ENCODE results near the gene ABHD14A. TPM values are rescaled to one million over a fixed set of nuclear protein-coding genes. Genes with fewer than 3 reads are reported as not detected.

ABHD14A gene
- total and polyA plus RNA-seq, 8 donors, result 5.9 to 36.3 (median 9.7) TPM

- Histone ChIP-seq H3K27ac (peak overlapping the region in 1 of 4 donors; percentile 89), H3K36me3 (peaks cover 0 to 14% (median 11%) of the 10 kb centered on the region in 3 donors), H3K9me3 (no peaks in the 10 kb centered on the region), H3K4me1 (peaks cover 10 to 17% (median 15%) of the 10 kb centered on the region in 3 donors), H3K4me3 (peak overlapping the region in 3 of 4 donors; percentile 79 to 93 (median 86)), H3K27me3 (no peaks in the 10 kb centered on the region)
- intact Hi-C loops (cut with DNase I), result no loop called here
- DNase-seq (no peak), FAIRE-seq (no peak), ATAC-seq (no peak)
- 50 to 60% methylated on average over 2 of the region's 2 CpGs for WGBS, 2 donors
- TF ChIP-seq CTCF (IDR thresholded peaks at IDR 0.05), result no peak
These were observed 19.7 kb downstream of the ABHD14A start for GRCh38 chr3:51994530-51994929.

GRCh38 chr3:51995346-51996163 is 20.7 kb downstream of the ABHD14A start, which contains the start of gene RPL29:
Gene RPL29, minus strand, starts transcription at chr3:51995895. Its CDS starts 434 bp downstream, at chr3:51995461.
- Histone ChIP-seq H3K27me3 (no peaks in the 10 kb centered on the region), H3K4me1 (peaks cover 10 to 17% (median 15%) of the 10 kb centered on the region in 3 donors), H3K9me3 (no peaks in the 10 kb centered on the region), H3K27ac (peak within 1 kb of the TSS; percentile 78 to 89 (median 84)), H3K36me3 (peaks cover 0 to 14% (median 11%) of the 10 kb centered on the region in 3 donors), H3K4me3 (peak within 1 kb of the TSS; percentile 79 to 93 (median 84))
- DNase-seq, result peak; percentile 84 to 93 (median 90)
- ATAC-seq, result peak; percentile 94 to 98 (median 96)
- peak; percentile 87 for FAIRE-seq
- TF ChIP-seq CTCF (IDR thresholded peaks at IDR 0.05), result no peak
- intact Hi-C loops (cut with DNase I), result no loop called here
- WGBS, 2 donors, result 0 to 1% methylated on average over 40 of the region's 40 CpGs

- no peaks in the 10 kb centered on the region for H3K27me3 ChIP-seq
- WGBS, 2 donors, result 53 to 65% methylated on average over 2 of the region's 2 CpGs
- ATAC-seq (no peak), FAIRE-seq (no peak), DNase-seq (no peak)
- no peak overlapping the region for H3K27ac ChIP-seq
- intact Hi-C loops (cut with DNase I), result no loop called here
- H3K36me3 ChIP-seq, result peaks cover 0 to 14% (median 6%) of the 10 kb centered on the region in 3 donors
- no peak overlapping the region for H3K4me3 ChIP-seq
- peaks cover 10 to 17% (median 15%) of the 10 kb centered on the region in 3 donors for H3K4me1 ChIP-seq
- TF ChIP-seq CTCF (IDR thresholded peaks at IDR 0.05), result no peak
- no peaks in the 10 kb centered on the region for H3K9me3 ChIP-seq
These were observed 22.3 kb downstream of the ABHD14A start for GRCh38 chr3:51997172-51997571.

- no peak for TF ChIP-seq CTCF (IDR thresholded peaks at IDR 0.05)
- Histone ChIP-seq H3K36me3 (peaks cover 0 to 14% (median 6%) of the 10 kb centered on the region in 3 donors), H3K4me3 (no peak overlapping the region), H3K4me1 (peaks cover 10 to 17% (median 15%) of the 10 kb centered on the region in 3 donors), H3K9me3 (no peaks in the 10 kb centered on the region), H3K27me3 (no peaks in the 10 kb centered on the region), H3K27ac (no peak overlapping the region)
- intact Hi-C loops (cut with DNase I), result no loop called here
- FAIRE-seq, result no peak
- WGBS, 2 donors, result 34 to 37% methylated on average over 7 of the region's 7 CpGs
- no peak for DNase-seq
- no peak for ATAC-seq
These were observed 23.2 kb downstream of the ABHD14A start for GRCh38 chr3:51997935-51998596.

Data from pancreas (tissue), 10 donors.